Measurements from ENCODE around the gene SDR42E2.

DNA sequence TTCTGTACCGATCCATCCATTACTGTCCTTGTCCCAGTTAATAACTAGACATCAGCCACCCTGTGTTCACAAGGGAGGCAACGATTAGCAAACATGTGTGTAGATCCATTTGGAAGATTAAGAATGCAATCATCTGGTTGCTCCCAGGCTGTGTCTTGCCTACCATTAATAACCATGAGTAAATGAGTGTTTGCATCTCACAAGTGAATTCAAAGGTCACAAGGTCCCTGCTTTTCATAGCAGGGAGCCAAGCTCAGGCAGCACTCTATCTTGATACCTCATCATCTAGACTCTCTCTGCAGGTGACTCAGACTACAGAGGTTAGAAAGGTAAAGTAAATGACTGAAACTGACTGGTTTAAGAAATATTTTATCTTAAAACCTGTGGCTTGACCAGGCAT is 44.7 kb upstream of the SDR42E2 start:
- TF ChIP-seq CTCF (IDR thresholded peaks at IDR 0.05; ENCODE audit: insufficient read depth, low read length, poor library complexity, severe bottlenecking) (no peak), EZH2phosphoT487 (conservative IDR thresholded peaks at IDR 0.05; ENCODE audit: low read length) (no peak)

Data from SU-DHL-6 (cell line).